GM18873 (cell line): Measurements from ENCODE around the gene CNTN5.

Source experiments
- ATAC-seq: cut with Tn5 transposase; IDR thresholded peaks from one replicate; pipeline ENCODE4 v1.9.1; 2021; ENCODE audit warnings: mild to moderate bottlenecking, moderate library complexity, moderate number of reproducible peaks; ENCODE audit not compliant: unreplicated experiment, low FRiP score

Gene CNTN5

DNA sequence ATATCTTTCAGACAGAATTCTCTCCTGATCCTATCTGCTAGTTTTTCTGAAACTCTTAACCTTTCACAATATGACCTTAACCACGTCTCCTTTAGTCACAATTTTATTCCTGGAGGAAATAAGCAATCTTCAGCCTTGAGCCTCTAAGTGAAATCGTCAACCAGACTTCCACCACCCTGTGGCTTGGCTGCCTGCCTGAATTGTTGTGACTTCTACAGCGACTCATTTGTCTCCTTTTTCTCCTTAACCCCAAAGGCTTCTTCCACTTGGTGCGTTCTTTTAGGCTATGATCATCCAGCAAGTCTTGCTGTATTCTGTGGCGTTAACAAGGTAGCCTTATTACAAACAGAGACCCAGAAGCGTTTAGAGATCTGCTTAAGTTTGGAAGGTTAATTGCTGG lies 1131.2 kb downstream of the CNTN5 start:
- no peak for ATAC-seq

DNA sequence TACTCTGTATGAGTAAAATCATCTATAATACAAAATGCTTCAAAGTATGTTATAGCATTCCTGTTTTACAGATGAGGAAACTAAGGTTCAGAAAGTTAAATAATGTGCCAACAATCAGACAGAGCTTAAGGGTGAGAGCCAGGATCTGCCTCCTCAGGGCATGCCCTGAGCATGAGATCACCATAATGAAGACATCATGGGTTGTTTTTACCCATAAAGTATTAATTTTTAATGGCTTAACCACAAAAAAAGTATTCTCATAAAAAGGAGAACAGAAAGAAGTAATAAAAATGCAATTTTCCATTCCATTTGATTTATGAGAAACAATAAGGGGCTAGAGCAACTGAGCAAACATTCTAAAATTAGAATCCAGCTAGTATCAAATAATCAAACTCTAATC lies 1132.0 kb downstream of the CNTN5 start:
- ATAC-seq: no peak

DNA sequence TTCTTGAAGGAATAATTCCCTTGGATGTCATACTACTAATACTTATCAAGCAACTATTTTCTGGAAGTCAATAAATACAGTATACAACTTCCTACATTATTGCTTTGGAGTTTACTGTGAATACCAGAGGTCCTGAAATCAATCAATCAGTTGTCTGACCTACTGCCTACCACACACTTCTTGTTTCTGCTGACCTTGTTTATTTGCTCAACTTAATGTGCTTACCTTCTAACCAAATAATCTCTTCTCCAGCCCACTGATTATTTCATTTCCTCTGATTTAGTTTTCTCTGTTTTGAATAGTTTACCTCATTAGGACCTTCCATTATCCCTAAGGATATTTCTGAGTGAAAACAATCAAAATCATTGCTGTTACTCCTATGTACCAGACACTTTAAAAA lies 1142.7 kb downstream of the CNTN5 start:
- no peak for ATAC-seq

DNA sequence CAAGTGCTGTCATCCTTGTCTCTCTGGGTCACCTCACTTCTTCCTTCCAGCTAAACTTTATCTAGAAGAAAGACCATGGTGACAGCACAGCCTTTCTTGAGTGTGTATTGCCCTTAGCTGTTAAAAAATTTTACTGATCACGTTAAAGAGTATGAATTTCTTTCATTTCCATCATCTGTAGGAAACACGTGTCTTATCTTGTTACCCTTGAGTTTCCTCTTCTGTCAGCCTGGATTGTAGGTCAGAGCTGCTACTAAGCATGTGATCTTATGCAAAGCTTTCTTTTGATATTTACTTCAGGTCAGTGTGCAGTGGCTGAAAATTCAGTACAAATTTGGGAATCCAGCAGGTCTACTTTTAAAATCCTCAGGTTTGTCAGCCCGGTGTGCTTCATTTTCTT lies 1154.1 kb downstream of the CNTN5 start:
- no peak for ATAC-seq

DNA sequence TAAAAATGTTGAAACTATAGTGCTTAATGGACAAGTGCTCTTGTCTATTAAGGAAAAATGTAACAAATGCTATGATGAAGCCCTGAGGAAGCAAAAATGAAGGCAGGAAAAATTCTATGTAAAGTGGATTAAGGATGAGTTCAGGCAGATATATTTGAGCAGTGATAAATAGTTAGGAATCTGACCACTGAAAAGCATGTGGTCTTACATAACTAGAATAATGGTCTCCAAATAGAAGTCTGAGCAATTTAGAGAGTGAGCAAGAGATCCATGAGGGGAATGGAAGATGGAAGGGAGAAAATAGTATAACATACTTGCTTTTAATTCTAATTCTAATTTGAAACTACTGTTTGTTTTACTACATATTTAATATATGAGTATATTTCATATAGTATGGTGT lies 1155.7 kb downstream of the CNTN5 start:
- no peak for ATAC-seq

DNA sequence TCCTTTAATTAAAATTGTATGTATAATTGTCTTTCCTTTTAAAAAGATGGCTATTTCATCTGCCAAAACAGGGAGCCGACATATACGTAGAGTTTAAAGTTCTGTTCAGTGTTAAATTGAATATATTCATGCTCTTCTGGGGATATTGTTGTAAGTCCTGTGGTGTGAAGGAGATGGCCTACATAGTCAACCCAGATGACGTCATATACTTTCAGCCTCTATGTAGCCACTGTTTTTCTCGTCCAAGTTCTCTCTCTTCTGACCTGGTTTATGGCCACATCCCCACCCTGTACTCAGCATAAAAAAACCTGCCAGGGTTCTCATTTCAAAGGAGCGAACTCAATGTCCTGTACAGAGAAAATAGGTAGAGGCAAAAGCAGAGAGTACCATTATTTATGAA lies 1156.9 kb downstream of the CNTN5 start:
- ATAC-seq: no peak

DNA sequence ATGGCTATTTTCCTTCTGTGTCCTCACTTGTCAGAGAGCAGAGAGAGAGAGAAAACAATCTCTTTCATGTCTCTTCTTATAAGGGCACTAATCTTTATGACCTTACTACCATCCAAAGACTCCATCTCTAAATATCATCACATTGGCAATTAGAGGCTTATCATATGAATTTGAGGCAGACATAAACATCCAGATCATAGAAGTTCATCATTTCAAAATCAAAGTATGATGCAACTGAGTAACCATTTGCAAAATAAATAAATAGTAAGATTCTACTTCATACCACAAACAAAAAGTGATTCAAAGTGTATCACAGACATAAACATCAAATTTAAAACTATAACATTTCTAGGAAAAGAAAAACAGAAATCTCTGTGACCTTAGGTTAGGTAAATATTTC lies 1161.6 kb downstream of the CNTN5 start:
- ATAC-seq: no peak

DNA sequence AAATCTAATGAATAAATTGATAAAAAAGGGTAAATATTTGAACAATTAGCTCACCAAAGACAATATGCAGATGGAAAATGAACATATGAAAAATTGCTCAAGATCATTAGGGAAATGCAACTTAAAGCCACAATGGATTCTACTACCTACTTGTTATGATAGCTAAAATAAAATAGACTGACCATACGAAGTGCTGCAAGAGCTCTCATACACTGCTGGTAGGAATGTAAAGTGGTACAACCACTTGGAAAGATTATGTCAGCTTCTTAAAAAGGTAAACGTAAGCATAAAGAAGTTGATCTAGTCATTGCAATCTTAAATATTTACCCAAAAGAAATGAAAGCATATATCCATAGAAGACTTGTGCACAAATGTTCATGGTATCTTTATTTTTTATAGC lies 1162.2 kb downstream of the CNTN5 start:
- ATAC-seq: no peak

DNA sequence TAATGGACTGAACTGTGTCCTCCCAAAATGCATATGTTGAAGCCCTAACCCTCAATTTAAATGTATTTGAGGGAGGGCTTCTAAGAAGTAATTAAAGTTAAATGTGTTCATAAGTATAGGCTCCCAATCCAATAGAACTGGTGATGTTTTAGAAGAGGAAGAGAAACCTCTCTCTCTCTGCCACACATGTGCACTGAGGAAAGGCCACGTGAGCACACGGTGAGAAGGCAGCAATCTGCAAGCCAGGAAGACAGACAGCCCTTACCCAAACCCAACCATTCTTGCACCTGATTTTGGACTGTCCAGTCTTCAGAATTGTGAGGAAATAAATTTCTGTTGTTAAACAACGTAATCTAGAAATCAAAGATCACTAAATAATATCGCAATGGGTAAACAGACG lies 1164.8 kb downstream of the CNTN5 start:
- no peak for ATAC-seq

DNA sequence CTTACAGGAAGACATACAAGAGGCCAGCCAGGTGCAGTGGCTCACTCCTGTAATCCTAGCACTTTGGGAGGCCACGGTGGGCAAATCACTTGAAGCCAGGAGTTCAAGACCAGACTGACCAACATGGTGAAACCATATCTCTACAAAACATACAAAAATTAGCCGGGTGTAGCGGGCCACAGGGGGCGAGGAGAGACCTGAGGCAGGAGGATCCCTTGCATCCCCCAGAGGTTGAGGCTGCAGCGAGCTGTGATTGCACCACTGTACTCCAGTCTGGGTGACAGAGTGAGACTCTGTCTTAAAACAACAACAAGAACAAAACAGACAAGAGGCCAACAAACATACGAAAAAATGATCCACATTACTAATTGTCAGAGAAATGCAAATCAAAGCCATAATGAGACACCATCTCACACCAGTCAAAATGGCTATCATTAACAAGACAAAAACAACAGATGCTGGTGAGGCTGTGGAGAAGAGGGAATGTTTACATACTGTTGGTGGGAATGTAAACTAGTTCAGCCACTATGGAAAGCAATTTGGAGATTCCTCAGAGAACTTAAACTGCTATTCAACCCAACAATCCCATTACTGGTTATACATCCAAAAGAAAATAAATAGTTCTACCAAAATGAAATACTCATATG lies 1167.5 kb downstream of the CNTN5 start:
- no peak for ATAC-seq

DNA sequence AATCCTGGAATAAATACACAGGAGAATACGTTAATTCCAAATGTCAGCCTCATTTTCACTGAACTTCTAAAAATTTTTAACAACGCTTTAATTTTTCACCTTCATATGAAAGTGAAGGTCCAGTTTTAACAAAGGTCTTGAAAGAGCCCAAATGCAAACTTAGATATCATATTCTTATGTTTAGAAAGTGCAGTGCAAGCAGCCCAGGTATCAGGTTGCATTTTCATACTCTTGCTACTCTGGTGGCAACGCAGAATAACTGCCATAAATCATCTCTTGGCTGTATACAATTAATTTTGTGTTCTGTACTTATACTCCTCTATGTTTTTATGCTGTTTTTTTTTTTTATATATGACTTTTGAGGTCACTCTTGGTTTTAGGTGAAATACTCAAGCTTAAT lies 1169.6 kb downstream of the CNTN5 start:
- no peak for ATAC-seq

DNA sequence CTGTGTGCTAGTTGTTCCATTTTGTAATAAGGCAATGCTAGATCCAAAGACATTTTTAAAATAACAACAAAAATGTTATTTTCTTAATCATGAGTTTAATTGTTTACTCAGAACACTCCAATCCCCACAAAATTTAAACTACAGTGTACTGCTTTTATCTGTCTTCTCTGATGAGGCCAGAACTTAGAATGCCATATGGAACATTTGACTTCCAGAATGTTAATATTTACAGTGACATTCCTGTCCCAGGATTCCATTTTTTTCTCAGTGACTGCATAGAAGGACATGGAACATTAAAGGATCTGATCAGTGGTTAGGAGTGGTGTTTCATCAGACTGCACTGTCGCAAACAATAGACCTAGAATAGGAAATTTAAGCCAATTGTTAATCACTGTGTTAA lies 1171.4 kb downstream of the CNTN5 start:
- no peak for ATAC-seq

DNA sequence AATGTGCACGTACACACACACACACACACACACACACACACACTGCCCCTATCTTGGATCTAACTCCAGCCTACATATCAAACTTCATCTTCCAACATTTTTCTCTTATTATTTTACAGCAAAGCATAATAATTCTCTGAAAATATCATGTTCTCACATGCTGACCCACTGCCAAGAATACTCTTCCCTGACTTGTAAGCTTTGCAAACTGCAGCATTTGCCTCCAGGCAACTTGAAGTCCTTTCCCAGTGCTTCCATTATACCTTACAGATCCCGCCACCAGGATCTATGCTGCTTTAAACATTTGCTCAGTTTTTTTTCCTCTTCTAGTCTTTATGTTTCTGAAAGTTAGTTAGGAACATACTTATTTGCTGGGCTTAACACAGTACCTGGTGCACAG lies 1183.0 kb downstream of the CNTN5 start:
- ATAC-seq: no peak

DNA sequence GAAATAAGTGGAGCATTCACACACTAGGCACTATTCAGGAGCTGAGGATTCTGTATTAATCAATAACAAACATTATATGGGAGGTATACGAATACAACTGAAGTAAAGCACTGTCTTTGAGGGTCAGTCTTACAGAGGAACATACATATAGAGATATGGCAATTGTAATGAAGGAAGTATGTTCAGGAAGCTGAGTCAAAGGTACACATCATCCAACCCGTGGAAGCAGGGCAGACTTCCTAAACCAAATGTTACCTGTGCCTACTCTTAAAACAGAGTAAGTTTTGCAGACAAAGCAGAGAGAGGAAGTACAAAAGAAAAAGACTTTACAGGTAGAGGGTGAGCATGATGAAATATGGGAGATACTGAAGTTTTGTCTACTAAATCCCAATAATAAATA lies 1185.2 kb downstream of the CNTN5 start:
- no peak for ATAC-seq

DNA sequence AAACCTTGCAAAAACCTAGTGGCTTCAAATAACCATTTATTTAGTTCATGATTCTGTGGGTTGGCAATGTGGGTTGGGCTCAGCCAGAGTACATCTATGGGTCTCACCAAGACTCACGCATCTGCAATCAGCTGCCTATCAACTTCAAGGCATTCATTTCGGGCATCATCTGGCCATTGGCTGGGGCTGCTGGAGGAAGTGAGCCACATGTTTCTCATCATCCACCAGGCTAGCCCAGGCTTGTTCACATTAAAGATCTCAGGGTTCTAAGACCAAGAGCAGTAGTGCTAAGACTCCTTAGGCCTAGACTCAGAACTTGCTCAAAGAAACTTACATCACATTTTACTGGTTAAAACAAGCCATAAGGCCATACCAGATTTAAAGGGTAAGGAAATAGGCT lies 1187.5 kb downstream of the CNTN5 start:
- no peak for ATAC-seq

DNA sequence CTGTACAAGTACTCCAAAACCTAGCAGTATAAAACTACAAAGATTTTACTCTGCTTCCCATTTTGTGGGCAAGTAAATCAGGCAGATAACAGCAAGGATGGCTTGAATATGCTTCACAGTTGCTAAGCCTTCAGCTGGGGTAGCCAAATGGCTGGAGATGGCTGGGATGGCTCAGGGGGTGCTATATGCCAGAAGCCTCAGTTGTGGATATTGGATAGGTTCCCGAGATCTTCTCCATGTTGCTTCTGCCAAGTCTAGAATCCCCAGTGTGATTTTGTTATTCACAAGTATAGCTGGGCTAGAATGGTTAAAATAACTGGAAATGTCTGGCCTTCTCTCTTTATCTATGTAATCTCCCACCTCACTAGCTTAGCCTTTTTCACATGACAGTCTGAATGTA lies 1194.0 kb downstream of the CNTN5 start:
- ATAC-seq: no peak

DNA sequence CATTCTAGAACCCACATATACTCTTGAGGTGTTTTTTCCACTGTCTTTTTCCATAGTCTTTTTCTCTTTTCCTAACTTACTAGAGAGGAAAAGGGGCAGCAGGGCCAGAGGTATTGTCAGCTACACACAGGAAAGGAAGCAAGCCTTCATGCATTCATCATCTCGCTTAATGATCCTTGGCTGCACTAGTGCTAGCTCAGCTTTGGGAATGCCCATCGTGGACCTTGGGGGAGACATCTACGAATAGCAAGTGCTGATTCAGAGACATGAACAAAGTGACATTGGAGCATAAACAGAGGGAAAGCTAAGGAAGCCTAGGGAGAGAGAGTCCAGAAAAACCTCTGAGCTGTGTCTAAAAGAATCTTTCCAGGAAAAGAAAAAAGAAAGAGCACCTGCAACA lies 1200.1 kb downstream of the CNTN5 start:
- no peak for ATAC-seq

DNA sequence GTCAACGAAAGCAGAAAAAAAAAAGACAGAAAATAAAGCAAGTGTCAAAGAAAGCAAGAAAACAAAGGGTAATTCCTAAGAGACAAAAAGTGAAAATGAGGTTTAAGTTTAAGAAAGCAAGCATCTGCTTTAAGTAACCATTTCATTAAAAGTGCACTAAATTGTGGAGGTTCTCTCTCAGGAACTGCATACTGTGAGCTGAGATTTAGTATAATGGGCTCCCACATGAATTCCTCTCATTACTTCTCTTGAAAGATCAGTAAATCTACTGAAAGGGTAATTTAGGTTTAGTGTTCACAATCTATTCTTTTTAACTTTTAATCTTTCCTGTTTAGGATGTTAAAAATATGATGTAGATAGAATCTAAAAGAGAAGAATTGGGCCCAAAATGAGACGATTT lies 1201.0 kb downstream of the CNTN5 start:
- no peak for ATAC-seq

DNA sequence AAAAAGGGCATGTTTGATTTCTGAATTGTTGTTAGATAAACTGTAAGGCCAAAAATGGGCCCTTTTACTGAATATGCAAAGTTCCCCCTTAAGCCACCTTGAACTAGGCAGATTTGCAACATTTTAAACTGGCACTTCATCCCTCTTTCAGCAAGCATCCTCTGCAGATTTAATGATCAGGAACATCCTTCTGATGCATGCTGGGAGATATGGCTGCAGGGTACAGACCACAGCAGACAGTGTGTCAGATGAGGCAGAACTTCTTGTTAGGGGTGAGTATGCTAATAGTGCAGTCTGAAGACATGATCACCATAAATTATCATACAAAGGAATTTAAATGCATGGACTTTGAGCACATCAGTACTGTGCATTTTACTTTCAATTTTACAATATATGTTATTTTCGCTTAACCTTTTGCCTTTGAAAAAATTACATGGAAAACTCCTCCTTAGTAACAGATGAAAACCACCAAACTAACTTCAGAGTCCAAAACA lies 1203.8 kb downstream of the CNTN5 start:
- ATAC-seq: no peak

DNA sequence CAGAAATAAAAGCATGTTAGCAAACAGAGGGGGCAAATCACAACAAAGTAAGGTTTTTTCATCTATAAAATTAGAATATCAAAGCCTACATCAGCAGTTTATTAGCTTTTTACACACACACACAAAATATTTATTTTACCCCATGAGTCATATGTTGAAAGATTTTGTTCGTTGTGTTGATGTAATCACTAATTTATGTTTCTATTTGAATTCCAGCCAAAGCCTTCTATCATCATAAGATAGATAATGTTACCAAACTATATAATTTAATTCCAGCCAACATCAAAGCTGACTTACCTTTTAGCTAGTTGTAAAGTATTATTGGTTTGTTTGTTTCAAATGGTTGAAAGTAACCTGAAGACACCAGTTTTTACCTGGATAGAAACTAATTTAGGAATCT lies 1208.3 kb downstream of the CNTN5 start:
- ATAC-seq: no peak

DNA sequence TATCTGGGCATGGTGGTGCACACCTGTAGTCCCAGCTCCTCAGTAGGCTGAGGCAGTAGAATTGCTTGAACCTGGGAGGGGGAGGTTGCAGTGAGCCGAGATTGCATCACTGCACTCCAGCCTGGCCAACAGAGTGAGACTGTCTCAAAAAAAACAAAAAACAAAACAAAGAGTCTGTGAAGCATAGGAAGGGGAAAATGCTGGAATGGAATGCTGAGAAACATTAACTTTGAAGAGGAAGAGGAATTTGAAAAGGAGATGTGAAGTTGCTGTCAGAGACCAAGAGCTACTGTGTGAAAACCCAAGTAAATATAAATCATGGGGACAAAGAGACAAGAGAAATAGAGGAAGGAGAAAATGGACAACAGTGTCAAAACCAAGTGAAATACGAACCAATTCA lies 1211.3 kb downstream of the CNTN5 start:
- ATAC-seq: no peak

DNA sequence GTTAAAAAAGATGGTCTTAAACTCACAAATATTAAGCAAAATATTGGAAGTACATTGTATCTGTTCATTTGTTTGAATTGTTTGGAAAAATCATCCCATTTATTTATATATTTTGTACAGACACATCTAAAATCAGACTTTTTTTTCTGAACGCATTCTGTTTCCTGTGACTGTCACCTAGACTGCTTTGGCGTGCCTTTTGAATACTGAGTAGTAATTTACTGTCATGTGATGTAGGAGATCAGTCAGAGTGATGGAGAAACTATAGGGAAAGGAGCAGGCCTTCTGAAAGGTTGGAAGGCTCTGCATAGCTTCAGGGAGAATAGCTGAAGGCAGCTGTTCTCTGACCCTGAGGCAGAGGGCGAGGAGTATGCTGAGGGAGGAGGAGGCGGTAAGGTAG lies 1214.3 kb downstream of the CNTN5 start:
- ATAC-seq: no peak

DNA sequence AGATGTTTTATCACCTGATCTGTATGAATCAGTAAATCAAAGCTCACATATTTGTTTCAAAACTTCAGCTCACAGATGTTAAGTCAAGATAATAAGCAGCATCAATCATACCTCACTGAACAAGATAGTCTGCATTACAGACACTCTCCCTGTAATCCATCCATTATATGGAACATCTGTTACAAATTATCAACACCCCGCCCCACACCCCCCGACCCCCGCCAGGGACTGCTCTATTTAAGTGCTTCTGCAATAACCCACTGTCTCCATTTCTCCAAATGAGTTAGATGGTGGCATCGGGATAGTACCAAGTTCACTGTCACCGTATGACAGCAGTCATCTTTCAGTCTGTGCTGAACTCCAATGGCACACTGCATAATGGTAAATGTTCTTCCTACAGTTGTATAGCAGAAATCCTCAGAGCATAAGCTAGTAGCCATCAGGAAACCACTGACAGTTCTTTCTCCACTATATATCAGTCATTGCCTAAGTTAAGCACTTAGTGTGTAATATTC lies 1219.3 kb downstream of the CNTN5 start:
- no peak for ATAC-seq
